Neuron (in vitro differentiated cells): Measurements from ENCODE around the gene CDH8.

Experiments
- H2AFZ ChIP-seq: one replicate; pipeline ENCODE4 v1.6.1; 2013; ENCODE audit warnings: low read depth, mild to moderate bottlenecking, inconsistent platforms, low read length, moderate library complexity
- H3K27me3 ChIP-seq: one replicate; pipeline ENCODE4 v1.6.1; 2013; ENCODE audit warnings: low read length; ENCODE audit not compliant: insufficient read depth
- H3K36me3 ChIP-seq: one replicate; pipeline ENCODE4 v1.6.1; 2013; ENCODE audit warnings: low read length; ENCODE audit not compliant: insufficient read depth
- H3K4me1 ChIP-seq: one replicate; pipeline ENCODE4 v1.6.1; 2013; ENCODE audit warnings: low read length; ENCODE audit not compliant: insufficient read depth
- H3K4me3 ChIP-seq: 2 replicates; pipeline ENCODE4 v1.5.1; 2013; ENCODE audit warnings: mild to moderate bottlenecking, low read length, moderate library complexity
- H3K9me3 ChIP-seq: one replicate; pipeline ENCODE4 v1.6.1; 2013; ENCODE audit warnings: low read length

The CDH8 gene

GRCh38 chr16:61676740-61677139, 359.5 kb downstream of the CDH8 start:
- no peak overlapping the region for H2AFZ ChIP-seq
- no peak overlapping the region for H3K4me3 ChIP-seq
- H3K27me3 ChIP-seq: no peaks in the 10 kb centered on the region
- H3K4me1 ChIP-seq: no peaks in the 10 kb centered on the region
- H3K36me3 ChIP-seq: no peaks in the 10 kb centered on the region
- H3K9me3 ChIP-seq: no peaks in the 10 kb centered on the region

- H3K4me1 ChIP-seq: no peaks in the 10 kb centered on the region
- no peak overlapping the region for H2AFZ ChIP-seq
- H3K4me3 ChIP-seq: no peak overlapping the region
- H3K9me3 ChIP-seq: no peaks in the 10 kb centered on the region
- no peaks in the 10 kb centered on the region for H3K27me3 ChIP-seq
- no peaks in the 10 kb centered on the region for H3K36me3 ChIP-seq
These were observed 365.1 kb downstream of the CDH8 start for GRCh38 chr16:61671161-61671560.

GRCh38 chr16:61665512-61665911, 370.7 kb downstream of the CDH8 start:
- Histone ChIP-seq H3K4me1 (no peaks in the 10 kb centered on the region), H3K4me3 (no peak overlapping the region), H3K27me3 (no peaks in the 10 kb centered on the region), H2AFZ (no peak overlapping the region), H3K36me3 (no peaks in the 10 kb centered on the region), H3K9me3 (no peaks in the 10 kb centered on the region)

GRCh38 chr16:61659936-61660335, 376.3 kb downstream of the CDH8 start:
- Histone ChIP-seq H3K4me3 (no peak overlapping the region), H3K4me1 (no peaks in the 10 kb centered on the region), H3K9me3 (no peaks in the 10 kb centered on the region), H2AFZ (no peak overlapping the region), H3K27me3 (no peaks in the 10 kb centered on the region), H3K36me3 (no peaks in the 10 kb centered on the region)

- no peak overlapping the region for H2AFZ ChIP-seq
- no peaks in the 10 kb centered on the region for H3K9me3 ChIP-seq
- H3K4me3 ChIP-seq: no peak overlapping the region
- H3K36me3 ChIP-seq: peaks cover 2% of the 10 kb centered on the region
- no peaks in the 10 kb centered on the region for H3K27me3 ChIP-seq
- no peaks in the 10 kb centered on the region for H3K4me1 ChIP-seq
These were observed 381.3 kb downstream of the CDH8 start for GRCh38 chr16:61654962-61655361.

GRCh38 chr16:61653544-61653943, 382.7 kb downstream of the CDH8 start:
- H3K27me3 ChIP-seq: no peaks in the 10 kb centered on the region
- H2AFZ ChIP-seq: no peak overlapping the region
- no peaks in the 10 kb centered on the region for H3K9me3 ChIP-seq
- H3K4me3 ChIP-seq: no peak overlapping the region
- H3K36me3 ChIP-seq: peaks cover 2% of the 10 kb centered on the region
- H3K4me1 ChIP-seq: no peaks in the 10 kb centered on the region

GRCh38 chr16:61645561-61645960, 390.7 kb downstream of the CDH8 start:
- Histone ChIP-seq H3K4me1 (no peaks in the 10 kb centered on the region), H3K27me3 (no peaks in the 10 kb centered on the region), H3K9me3 (no peaks in the 10 kb centered on the region), H3K36me3 (no peaks in the 10 kb centered on the region), H2AFZ (no peak overlapping the region), H3K4me3 (no peak overlapping the region)

GRCh38 chr16:61644736-61645135, 391.5 kb downstream of the CDH8 start:
- Histone ChIP-seq H3K36me3 (no peaks in the 10 kb centered on the region), H3K9me3 (no peaks in the 10 kb centered on the region), H3K27me3 (no peaks in the 10 kb centered on the region), H3K4me3 (no peak overlapping the region), H2AFZ (no peak overlapping the region), H3K4me1 (no peaks in the 10 kb centered on the region)

- no peaks in the 10 kb centered on the region for H3K9me3 ChIP-seq
- H3K4me3 ChIP-seq: no peak overlapping the region
- no peaks in the 10 kb centered on the region for H3K27me3 ChIP-seq
- H3K36me3 ChIP-seq: no peaks in the 10 kb centered on the region
- H3K4me1 ChIP-seq: no peaks in the 10 kb centered on the region
- no peak overlapping the region for H2AFZ ChIP-seq
These were observed 418.9 kb downstream of the CDH8 start for GRCh38 chr16:61617219-61617783.

GRCh38 chr16:61616088-61616487, 420.1 kb downstream of the CDH8 start:
- no peaks in the 10 kb centered on the region for H3K36me3 ChIP-seq
- H3K27me3 ChIP-seq: no peaks in the 10 kb centered on the region
- H3K9me3 ChIP-seq: no peaks in the 10 kb centered on the region
- no peak overlapping the region for H2AFZ ChIP-seq
- H3K4me1 ChIP-seq: no peaks in the 10 kb centered on the region
- H3K4me3 ChIP-seq: no peak overlapping the region

- Histone ChIP-seq H3K4me1 (no peaks in the 10 kb centered on the region), H3K27me3 (no peaks in the 10 kb centered on the region), H2AFZ (no peak overlapping the region), H3K4me3 (no peak overlapping the region), H3K36me3 (no peaks in the 10 kb centered on the region), H3K9me3 (no peaks in the 10 kb centered on the region)
These were observed 424.3 kb downstream of the CDH8 start for GRCh38 chr16:61611847-61612491.

- Histone ChIP-seq H3K9me3 (no peaks in the 10 kb centered on the region), H2AFZ (no peak overlapping the region), H3K4me3 (no peak overlapping the region), H3K36me3 (no peaks in the 10 kb centered on the region), H3K4me1 (peaks cover 10% of the 10 kb centered on the region), H3K27me3 (no peaks in the 10 kb centered on the region)
These were observed 429.7 kb downstream of the CDH8 start for GRCh38 chr16:61606581-61606980.
